ENCODE measurements around the gene TENM3. TPM values are rescaled to one million over a fixed set of nuclear protein-coding genes. Genes with fewer than 3 reads are reported as not detected.

Gene TENM3
- total and polyA plus RNA-seq, 2 experiments from 2014 or later = 16.1 to 70.9 TPM

DNA sequence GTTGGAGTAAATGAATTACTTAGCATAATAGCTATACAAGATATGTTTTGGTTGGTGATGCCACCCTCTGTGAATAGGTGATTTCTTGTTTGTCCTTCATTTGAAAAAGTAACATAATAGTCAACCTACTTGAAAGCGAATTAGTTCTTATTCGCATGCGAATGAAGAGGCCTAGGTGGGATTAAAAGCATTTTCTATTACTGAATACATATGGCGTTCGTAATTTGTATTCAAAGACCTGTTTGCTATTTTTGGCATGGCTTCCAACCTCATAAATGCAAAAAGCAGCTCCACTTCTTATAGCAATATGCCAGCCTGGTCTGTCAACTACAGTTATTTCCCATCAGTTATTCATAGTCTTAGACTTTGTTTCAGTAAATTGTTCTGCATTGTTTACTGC, 261.3 kb downstream of the TENM3 start:
- Histone ChIP-seq H3K4me3 (no peak overlapping the region), H3K36me3 (replicated peaks; ENCODE audit: insufficient read depth, low read depth) (no peaks in the 10 kb centered on the region), H3K9me2 (replicated peaks; ENCODE audit: insufficient read depth) (no peaks in the 10 kb centered on the region), H3K9me3 (ENCODE audit: low read depth) (no peaks in the 10 kb centered on the region), H3K27ac (no peak overlapping the region), H4K20me1 (ENCODE audit: insufficient read depth, poor library complexity, severe bottlenecking) (peaks cover 3% of the 10 kb centered on the region), H3K4me2 (no peak overlapping the region), H3K27me3 (no peaks in the 10 kb centered on the region), H3K79me2 (peaks cover 41% of the 10 kb centered on the region), H2AFZ (no peak overlapping the region), H3K4me1 (ENCODE audit: insufficient read depth) (no peaks in the 10 kb centered on the region)
- no peak for TF ChIP-seq EZH2 (IDR thresholded peaks at IDR 0.05; ENCODE audit: borderline replicate concordance)
- no peak for TF ChIP-seq CTCF (IDR thresholded peaks at IDR 0.05; ENCODE audit: poor library complexity)
- TF ChIP-seq EZH2phosphoT487 (IDR thresholded peaks at IDR 0.05; ENCODE audit: low read depth, severe bottlenecking, unreplicated experiment) = no peak
- WGBS (ENCODE audit: low lambda C conversion rate, missing lambda C conversion rate) = 86% methylated on average over 5 of the region's 5 CpGs
- no peak for DNase-seq (ENCODE audit: low spot score)

GRCh38 chr4:182507805-182508204, 264.6 kb downstream of the TENM3 start:
- H2AFZ ChIP-seq = no peak overlapping the region
- TF ChIP-seq EZH2phosphoT487 (IDR thresholded peaks at IDR 0.05; ENCODE audit: low read depth, severe bottlenecking, unreplicated experiment) = no peak
- no peak for TF ChIP-seq EZH2 (IDR thresholded peaks at IDR 0.05; ENCODE audit: borderline replicate concordance)
- TF ChIP-seq CTCF (IDR thresholded peaks at IDR 0.05; ENCODE audit: poor library complexity) = no peak

GRCh38 chr4:182510836-182511235, 267.6 kb downstream of the TENM3 start:
- Histone ChIP-seq H3K27me3 (no peaks in the 10 kb centered on the region), H3K9me2 (replicated peaks; ENCODE audit: insufficient read depth) (no peaks in the 10 kb centered on the region), H2AFZ (no peak overlapping the region), H3K36me3 (replicated peaks; ENCODE audit: insufficient read depth, low read depth) (no peaks in the 10 kb centered on the region), H3K4me1 (ENCODE audit: insufficient read depth) (no peaks in the 10 kb centered on the region), H3K4me3 (no peak overlapping the region), H4K20me1 (ENCODE audit: insufficient read depth, poor library complexity, severe bottlenecking) (peaks cover under 1% of the 10 kb centered on the region), H3K4me2 (no peak overlapping the region), H3K79me2 (peaks cover 35% of the 10 kb centered on the region), H3K9me3 (ENCODE audit: low read depth) (no peaks in the 10 kb centered on the region), H3K27ac (no peak overlapping the region)
- TF ChIP-seq EZH2phosphoT487 (IDR thresholded peaks at IDR 0.05; ENCODE audit: low read depth, severe bottlenecking, unreplicated experiment) = no peak
- no peak for TF ChIP-seq EZH2 (IDR thresholded peaks at IDR 0.05; ENCODE audit: borderline replicate concordance)
- TF ChIP-seq CTCF (IDR thresholded peaks at IDR 0.05; ENCODE audit: poor library complexity) = no peak
- DNase-seq (ENCODE audit: low spot score) = no peak
- 91% methylated on average over 2 of the region's 2 CpGs for WGBS (ENCODE audit: low lambda C conversion rate, missing lambda C conversion rate)

More at GRCh38 chr4:182507805-182508204, 264.6 kb downstream of the TENM3 start:
- DNase-seq (ENCODE audit: low spot score) = no peak
- H3K4me3 ChIP-seq = no peak overlapping the region
- peaks cover 35% of the 10 kb centered on the region for H3K79me2 ChIP-seq
- no peak overlapping the region for H3K27ac ChIP-seq
- no peaks in the 10 kb centered on the region for H3K36me3 ChIP-seq (replicated peaks; ENCODE audit: insufficient read depth, low read depth)
- no peaks in the 10 kb centered on the region for H3K9me2 ChIP-seq (replicated peaks; ENCODE audit: insufficient read depth)
- H3K27me3 ChIP-seq = no peaks in the 10 kb centered on the region
- no peaks in the 10 kb centered on the region for H3K4me1 ChIP-seq (ENCODE audit: insufficient read depth)
- no peak overlapping the region for H3K4me2 ChIP-seq
- no peaks in the 10 kb centered on the region for H3K9me3 ChIP-seq (ENCODE audit: low read depth)
- peaks cover 3% of the 10 kb centered on the region for H4K20me1 ChIP-seq (ENCODE audit: insufficient read depth, poor library complexity, severe bottlenecking)
- WGBS (ENCODE audit: low lambda C conversion rate, missing lambda C conversion rate) = 72% methylated on average over 3 of the region's 3 CpGs

Measured in hepatocyte (in vitro differentiated cells).